Tibial nerve (tissue), 4 donors: ENCODE results near the gene TEN1.

Experiments
- CTCF ChIP-seq, 5 experiments: fragments of 200-600 bp in 3 of 5; fragments of 450-650 bp in 2 of 5; sonication (generic) in 3 of 5; IDR thresholded peaks; one replicate each; pipeline ENCODE4 v1.5.1; 2016 to 2019; ENCODE audit warnings: antibody characterized with exemption in 5 of 5, mild to moderate bottlenecking in 3 of 5, moderate library complexity in 2 of 5
- EP300 ChIP-seq, 2 donors: sonication (generic); formaldehyde crosslinking; IDR thresholded peaks; one replicate each; pipeline ENCODE4 v1.6.1; 2017; ENCODE audit warnings: antibody characterized with exemption in 2 of 2, mild to moderate bottlenecking in 1 of 2
- POLR2A ChIP-seq, 2 donors: fragments of 450-650 bp; IDR thresholded peaks; one replicate each; pipeline ENCODE4 v1.6.1; 2017; ENCODE audit warnings: antibody characterized with exemption in 2 of 2, mild to moderate bottlenecking in 2 of 2, moderate library complexity in 2 of 2

GRCh38 chr17:76049836-76050537, 70.9 kb downstream of the TEN1 start:
- no peak for TF ChIP-seq EP300 (IDR thresholded peaks at IDR 0.05)
- no peak for TF ChIP-seq POLR2A (IDR thresholded peaks at IDR 0.05)
- TF ChIP-seq CTCF (IDR thresholded peaks at IDR 0.05), result no peak
